ENCODE data around the gene LRP5. TPM values are rescaled to one million over a fixed set of nuclear protein-coding genes. Genes with fewer than 3 reads are reported as not detected.

The LRP5 gene
- total and polyA plus RNA-seq, 9 of the 15 experiments (the other 6 are each of a cell fraction or from before 2014, with no cell fraction given): 0.48 to 44.2 (median 13.5) TPM

- no peak overlapping the region for H3K4me3 ChIP-seq
- DNase-seq (ENCODE audit: extremely low read depth in 1 of 4, low spot score in 3 of 4) (peak in 2 of 4 experiments; percentile 32 to 51), ATAC-seq (peak; percentile 54), FAIRE-seq (peak; percentile 72)
- WGBS (ENCODE audit: insufficient coverage, low coverage, missing lambda C conversion rate): 37% methylated on average over 17 of the region's 17 CpGs
- peaks cover 0 to 27% of the 10 kb centered on the region in 2 experiments; a peak in 3 of 5 replicates for H3K4me1 ChIP-seq (replicated peaks in 1 of 2; ENCODE audit: control insufficient read depth in 2 of 2, insufficient read depth in 2 of 2, low read length in 2 of 2)
- H3K9me3 ChIP-seq (replicated peaks; ENCODE audit: control insufficient read depth, insufficient read depth, low read depth, low read length): no peaks in the 10 kb centered on the region
- H3K79me2 ChIP-seq (ENCODE audit: control insufficient read depth, insufficient read depth, low read length): peaks cover 3% of the 10 kb centered on the region; the same call in 2 of the 3 replicates
- peaks cover 4% of the 10 kb centered on the region; the same call in 1 of the 2 replicates for H4K20me1 ChIP-seq (replicated peaks; ENCODE audit: control insufficient read depth, insufficient read depth, low read length)
- no peaks in the 10 kb centered on the region for H3K9me1 ChIP-seq (ENCODE audit: control insufficient read depth, insufficient read depth, low read length)
- no TSS peak for BruUV-seq (replicated peaks)
- in situ Hi-C loops (cut with MboI) (no loop called here), intact Hi-C loops (cut with micrococcal nuclease) (no loop called here)
- CTCF ChIA-PET (ENCODE audit: low intra/inter-chr PET ratio): no interaction called here
- POLR2A ChIA-PET: interaction anchor here (1.1 kb wide), 1 partner anchor 25 kb away, joined by 4 read pairs; no protein-coding TSS in a partner anchor
- H3K4me2 ChIP-seq (ENCODE audit: insufficient read depth, low read length): no peak overlapping the region
- H3K36me3 ChIP-seq (ENCODE audit: control insufficient read depth, insufficient read depth, low read length): peaks cover 23% of the 10 kb centered on the region; the same call in 1 of the 3 replicates
- H3K9ac ChIP-seq (ENCODE audit: insufficient read depth in 1 of 2, low read depth in 2 of 2, low read length in 2 of 2): peak overlapping the region in 1 of 2 experiments; percentile 86; a peak in 2 of 4 replicates
- no peak overlapping the region for H3K27ac ChIP-seq (ENCODE audit: extremely low read depth, low read depth, low read length)
- H2AFZ ChIP-seq (ENCODE audit: low read depth, low read length): no peak overlapping the region
- H3K27me3 ChIP-seq (ENCODE audit: control insufficient read depth in 2 of 2, insufficient read depth in 2 of 2, low read length in 2 of 2): no peaks in the 10 kb centered on the region
- no peak for TF ChIP-seq MBD2 (IDR thresholded peaks at IDR 0.05; ENCODE audit: borderline replicate concordance, low read depth)
- TF ChIP-seq ARNT (IDR thresholded peaks at IDR 0.05): no peak
- TF ChIP-seq TAL1 (IDR thresholded peaks at IDR 0.05): peak; percentile 15; the same call in 1 of the 2 replicates
- TF ChIP-seq DPF2 (IDR thresholded peaks at IDR 0.05): no peak; the same call in 1 of the 2 replicates
- TF ChIP-seq, protein P1, sequence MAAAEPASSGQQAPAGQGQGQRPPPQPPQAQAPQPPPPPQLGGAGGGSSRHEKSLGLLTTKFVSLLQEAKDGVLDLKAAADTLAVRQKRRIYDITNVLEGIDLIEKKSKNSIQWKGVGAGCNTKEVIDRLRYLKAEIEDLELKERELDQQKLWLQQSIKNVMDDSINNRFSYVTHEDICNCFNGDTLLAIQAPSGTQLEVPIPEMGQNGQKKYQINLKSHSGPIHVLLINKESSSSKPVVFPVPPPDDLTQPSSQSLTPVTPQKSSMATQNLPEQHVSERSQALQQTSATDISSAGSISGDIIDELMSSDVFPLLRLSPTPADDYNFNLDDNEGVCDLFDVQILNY (CRISPR knock-in tag; IDR thresholded peaks at IDR 0.05): no peak
- TF ChIP-seq, protein P2, sequence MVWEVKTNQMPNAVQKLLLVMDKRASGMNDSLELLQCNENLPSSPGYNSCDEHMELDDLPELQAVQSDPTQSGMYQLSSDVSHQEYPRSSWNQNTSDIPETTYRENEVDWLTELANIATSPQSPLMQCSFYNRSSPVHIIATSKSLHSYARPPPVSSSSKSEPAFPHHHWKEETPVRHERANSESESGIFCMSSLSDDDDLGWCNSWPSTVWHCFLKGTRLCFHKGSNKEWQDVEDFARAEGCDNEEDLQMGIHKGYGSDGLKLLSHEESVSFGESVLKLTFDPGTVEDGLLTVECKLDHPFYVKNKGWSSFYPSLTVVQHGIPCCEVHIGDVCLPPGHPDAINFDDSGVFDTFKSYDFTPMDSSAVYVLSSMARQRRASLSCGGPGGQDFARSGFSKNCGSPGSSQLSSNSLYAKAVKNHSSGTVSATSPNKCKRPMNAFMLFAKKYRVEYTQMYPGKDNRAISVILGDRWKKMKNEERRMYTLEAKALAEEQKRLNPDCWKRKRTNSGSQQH (CRISPR knock-in tag; IDR thresholded peaks at IDR 0.05): no peak
- TF ChIP-seq, protein P3, sequence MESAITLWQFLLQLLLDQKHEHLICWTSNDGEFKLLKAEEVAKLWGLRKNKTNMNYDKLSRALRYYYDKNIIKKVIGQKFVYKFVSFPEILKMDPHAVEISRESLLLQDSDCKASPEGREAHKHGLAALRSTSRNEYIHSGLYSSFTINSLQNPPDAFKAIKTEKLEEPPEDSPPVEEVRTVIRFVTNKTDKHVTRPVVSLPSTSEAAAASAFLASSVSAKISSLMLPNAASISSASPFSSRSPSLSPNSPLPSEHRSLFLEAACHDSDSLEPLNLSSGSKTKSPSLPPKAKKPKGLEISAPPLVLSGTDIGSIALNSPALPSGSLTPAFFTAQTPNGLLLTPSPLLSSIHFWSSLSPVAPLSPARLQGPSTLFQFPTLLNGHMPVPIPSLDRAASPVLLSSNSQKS (CRISPR knock-in tag; IDR thresholded peaks at IDR 0.05): no peak
- TF ChIP-seq, protein P4, sequence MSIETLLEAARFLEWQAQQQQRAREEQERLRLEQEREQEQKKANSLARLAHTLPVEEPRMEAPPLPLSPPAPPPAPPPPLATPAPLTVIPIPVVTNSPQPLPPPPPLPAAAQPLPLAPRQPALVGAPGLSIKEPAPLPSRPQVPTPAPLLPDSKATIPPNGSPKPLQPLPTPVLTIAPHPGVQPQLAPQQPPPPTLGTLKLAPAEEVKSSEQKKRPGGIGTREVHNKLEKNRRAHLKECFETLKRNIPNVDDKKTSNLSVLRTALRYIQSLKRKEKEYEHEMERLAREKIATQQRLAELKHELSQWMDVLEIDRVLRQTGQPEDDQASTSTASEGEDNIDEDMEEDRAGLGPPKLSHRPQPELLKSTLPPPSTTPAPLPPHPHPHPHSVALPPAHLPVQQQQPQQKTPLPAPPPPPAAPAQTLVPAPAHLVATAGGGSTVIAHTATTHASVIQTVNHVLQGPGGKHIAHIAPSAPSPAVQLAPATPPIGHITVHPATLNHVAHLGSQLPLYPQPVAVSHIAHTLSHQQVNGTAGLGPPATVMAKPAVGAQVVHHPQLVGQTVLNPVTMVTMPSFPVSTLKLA (conservative IDR thresholded peaks at IDR 0.05): 0 out of 4 replicates have a peak, but pooled peaks of 1 of the 2 experiments have one; percentile 17
- TF ChIP-seq RAD51 (IDR thresholded peaks at IDR 0.05; ENCODE audit: borderline replicate concordance, low read depth): peak; percentile 67; the same call in 1 of the 2 replicates
These were observed 86.8 kb downstream of the LRP5 start for GRCh38 chr11:68398995-68399851.

Data from K562 (cell line).